Uterus (tissue), 4 donors: ENCODE measurements around the gene ZNF134. TPM values are rescaled to one million over a fixed set of nuclear protein-coding genes. Genes with fewer than 3 reads are reported as not detected.

Experiments
- DNase-seq, 2 donors: peaks; one replicate each; pipeline ENCODE4 v3.0.0-alpha.2; 2019 to 2020
- H3K27ac ChIP-seq, 2 donors: fragments of 200-600 bp; sonication (generic); 1 replicate in 1 of 2; 2 replicates in 1 of 2; pipeline ENCODE4 v1.5.1; 2016 to 2018
- H3K27me3 ChIP-seq, 2 donors: fragments of 200-600 bp; sonication (generic); one replicate each; pipeline ENCODE4 v1.5.1; 2018 to 2019; ENCODE audit warnings: control low read depth in 1 of 2
- H3K36me3 ChIP-seq, 2 donors: fragments of 200-600 bp; sonication (generic); one replicate each; pipeline ENCODE4 v1.5.1; 2019; ENCODE audit warnings: control low read depth in 1 of 2
- H3K4me1 ChIP-seq, 2 donors: fragments of 200-600 bp; sonication (generic); one replicate each; pipeline ENCODE4 v1.5.1; 2018 to 2019; ENCODE audit warnings: control low read depth in 1 of 2
- H3K4me3 ChIP-seq, 2 donors: fragments of 200-600 bp; sonication (generic); 1 replicate in 1 of 2; 2 replicates in 1 of 2; pipeline ENCODE4 v1.5.1; 2018 to 2019; ENCODE audit warnings: mild to moderate bottlenecking in 1 of 2
- H3K9me3 ChIP-seq, 2 donors: fragments of 200-600 bp; sonication (generic); one replicate each; pipeline ENCODE4 v1.5.1; 2019; ENCODE audit warnings: control low read depth in 1 of 2
- POLR2A ChIP-seq, 2 donors: fragments of 450-650 bp; IDR thresholded peaks; one replicate each; pipeline ENCODE4 v1.6.1; 2016; ENCODE audit warnings: antibody characterized with exemption in 2 of 2, mild to moderate bottlenecking in 1 of 2, moderate library complexity in 1 of 2
- intact Hi-C: fragments of 100-400 bp; cut with DNase I; formaldehyde crosslinking; loops from one replicate; pipeline ENCODE4 v1.15.1; 2023; ENCODE audit warnings: low total_unique reads
- total RNA-seq, 4 donors: library from RNA; depleted of rRNA in 3 of 4; stranded (reverse); fragments of >200 nt in 3 of 4; gene quantifications; one replicate each; pipeline versions ENCODE4 v1.1.0 to v1.2.4, GENCODE V29; 2014 to 2023
- TF ChIP-seq, protein P1 (sequence below), 4 experiments: fragments of 200-600 bp in 2 of 4; fragments of 450-650 bp in 2 of 4; sonication (generic) in 2 of 4; IDR thresholded peaks; one replicate each; pipeline ENCODE4 v1.5.1; 2016 to 2019; ENCODE audit warnings: antibody characterized with exemption in 4 of 4, mild to moderate bottlenecking in 2 of 4, moderate library complexity in 1 of 4
- donor health status: DM: yes; HTN: yes; CAD: no.

ZNF134 gene
- total RNA-seq: 10 to 100 TPM in 3 of 4 donors, 1 to 10 TPM in 1; 1.5 to 60.1 (median 16.5) TPM

DNA sequence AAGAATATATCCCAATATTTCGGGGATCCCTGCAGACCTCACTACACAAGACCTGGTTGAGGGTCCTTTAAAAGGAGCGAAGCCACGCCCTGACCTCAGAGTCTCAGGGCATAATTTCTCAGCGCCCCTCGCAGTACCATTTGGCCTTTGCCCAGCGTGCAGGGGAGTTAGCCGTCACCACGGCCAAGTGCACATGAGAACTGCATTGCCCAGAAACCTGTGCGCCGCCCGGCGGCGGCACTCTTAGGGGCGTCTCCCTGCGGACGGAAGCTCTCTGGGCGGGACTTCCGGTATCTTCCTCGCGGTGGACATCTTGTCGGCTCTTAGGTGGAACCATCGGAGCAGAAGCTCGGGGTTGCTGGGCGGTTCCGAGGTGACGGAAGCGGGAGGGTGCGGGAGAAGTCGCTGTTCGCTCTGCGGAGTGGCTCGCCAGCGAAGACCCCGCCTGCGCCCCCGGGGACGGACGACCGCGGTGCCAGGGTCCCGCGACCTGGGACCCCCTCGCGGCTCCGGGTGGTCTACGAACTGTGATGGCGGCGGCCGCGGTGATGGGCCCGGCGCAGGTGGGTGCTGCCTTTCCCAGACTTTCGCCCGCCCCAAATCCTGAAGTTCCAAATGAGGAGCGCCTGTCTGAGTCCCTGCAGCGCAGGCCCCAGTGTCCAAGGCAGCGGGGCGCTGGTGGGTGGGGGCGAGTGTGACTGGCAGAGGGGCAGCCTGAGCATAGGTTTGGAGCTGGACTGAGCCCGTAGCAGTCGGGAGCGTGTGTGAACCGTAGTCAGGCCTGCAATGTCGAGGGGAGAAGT lies at the start of gene ZNF134:
ZNF134 (plus strand) TSS at position 302 of the 803 bp plus-strand sequence. CDS start 5,227 bp downstream, outside the sequence.
- H3K4me3 ChIP-seq: peak within 1 kb of the TSS; percentile 92 to 96
- DNase-seq: peak; percentile 83 to 85
- H3K27me3 ChIP-seq: no peaks in the 10 kb centered on the region
- TF ChIP-seq, protein P1, sequence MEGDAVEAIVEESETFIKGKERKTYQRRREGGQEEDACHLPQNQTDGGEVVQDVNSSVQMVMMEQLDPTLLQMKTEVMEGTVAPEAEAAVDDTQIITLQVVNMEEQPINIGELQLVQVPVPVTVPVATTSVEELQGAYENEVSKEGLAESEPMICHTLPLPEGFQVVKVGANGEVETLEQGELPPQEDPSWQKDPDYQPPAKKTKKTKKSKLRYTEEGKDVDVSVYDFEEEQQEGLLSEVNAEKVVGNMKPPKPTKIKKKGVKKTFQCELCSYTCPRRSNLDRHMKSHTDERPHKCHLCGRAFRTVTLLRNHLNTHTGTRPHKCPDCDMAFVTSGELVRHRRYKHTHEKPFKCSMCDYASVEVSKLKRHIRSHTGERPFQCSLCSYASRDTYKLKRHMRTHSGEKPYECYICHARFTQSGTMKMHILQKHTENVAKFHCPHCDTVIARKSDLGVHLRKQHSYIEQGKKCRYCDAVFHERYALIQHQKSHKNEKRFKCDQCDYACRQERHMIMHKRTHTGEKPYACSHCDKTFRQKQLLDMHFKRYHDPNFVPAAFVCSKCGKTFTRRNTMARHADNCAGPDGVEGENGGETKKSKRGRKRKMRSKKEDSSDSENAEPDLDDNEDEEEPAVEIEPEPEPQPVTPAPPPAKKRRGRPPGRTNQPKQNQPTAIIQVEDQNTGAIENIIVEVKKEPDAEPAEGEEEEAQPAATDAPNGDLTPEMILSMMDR (IDR thresholded peaks at IDR 0.05): peak; percentile 7 to 29 (median 16)
- TF ChIP-seq POLR2A (IDR thresholded peaks at IDR 0.05): no peak
- H3K36me3 ChIP-seq: no peaks in the 10 kb centered on the region
- peak within 1 kb of the TSS; percentile 53 to 54 for H3K27ac ChIP-seq
- no peaks in the 10 kb centered on the region for H3K4me1 ChIP-seq
- intact Hi-C loops: no loop called here
- peaks cover 0 to 54% of the 10 kb centered on the region in 2 donors for H3K9me3 ChIP-seq

DNA sequence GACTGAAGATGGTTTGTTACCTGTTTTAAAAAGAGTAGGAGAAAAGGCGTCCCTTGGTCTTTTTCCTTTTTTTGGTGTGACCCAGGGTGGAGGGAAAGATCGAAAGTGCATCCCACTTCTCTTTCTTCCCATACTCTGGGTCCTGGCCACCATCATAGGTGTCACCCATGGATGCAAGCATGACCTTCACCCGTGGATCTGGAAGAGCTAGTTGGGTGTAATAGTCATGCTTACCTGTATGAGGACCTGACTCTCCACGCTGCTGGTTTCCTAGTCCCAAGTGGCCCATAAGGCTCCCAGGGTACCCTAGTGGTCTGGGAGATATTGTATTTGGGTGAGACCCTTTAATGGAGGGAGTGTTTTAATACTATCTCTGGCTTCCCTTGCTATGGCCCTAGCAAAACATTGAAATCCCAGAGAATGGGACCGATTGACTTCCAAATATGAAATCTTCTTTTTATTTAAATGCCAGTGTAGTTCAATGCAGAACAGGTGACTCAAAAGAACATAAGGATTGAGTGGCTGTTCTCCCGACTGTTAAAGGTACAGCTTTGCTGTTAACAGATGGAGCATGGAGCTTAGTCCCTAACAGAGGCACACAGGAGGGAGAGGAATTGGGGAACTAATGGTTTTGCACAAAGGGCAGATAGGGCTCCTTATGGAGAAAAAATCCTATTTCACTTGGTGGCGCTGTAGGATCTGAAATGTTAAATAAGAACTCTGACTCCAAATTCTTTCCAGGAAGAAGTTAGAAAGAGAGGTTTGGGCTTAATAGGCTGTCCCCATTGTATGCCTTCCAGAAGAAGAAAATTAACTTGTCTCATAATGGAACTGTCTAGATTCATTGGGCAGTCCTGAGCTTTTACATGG lies 47.4 kb upstream of the ZNF134 start:
- intact Hi-C loops: no loop called here
- Histone ChIP-seq H3K36me3 (no peaks in the 10 kb centered on the region), H3K9me3 (peaks cover 0 to 39% of the 10 kb centered on the region in 2 donors), H3K4me1 (no peaks in the 10 kb centered on the region), H3K27me3 (no peaks in the 10 kb centered on the region), H3K4me3 (no peak overlapping the region), H3K27ac (no peak overlapping the region)
- no peak for DNase-seq
- TF ChIP-seq POLR2A (IDR thresholded peaks at IDR 0.05): no peak
- TF ChIP-seq, protein P1 (IDR thresholded peaks at IDR 0.05): no peak

DNA sequence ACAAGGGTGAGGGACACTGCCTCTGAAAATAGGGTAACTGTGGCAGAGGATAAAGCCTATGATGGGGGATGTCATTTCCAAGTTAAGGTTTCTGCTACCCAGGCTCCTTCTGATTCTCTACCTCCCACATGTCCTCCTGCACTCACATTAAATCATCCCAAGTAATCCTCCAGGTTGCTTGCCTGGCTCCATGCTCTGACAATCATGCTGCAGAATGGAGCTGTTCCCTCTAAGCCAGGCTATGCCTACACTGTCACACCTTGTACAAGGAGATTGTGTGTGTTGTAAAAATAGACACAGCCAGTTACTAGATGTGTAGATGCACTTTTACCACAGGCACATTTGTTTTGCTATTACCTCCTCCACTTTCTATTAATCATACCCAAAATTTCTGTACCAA lies 43.3 kb upstream of the ZNF134 start:
- Histone ChIP-seq H3K4me1 (no peaks in the 10 kb centered on the region), H3K4me3 (no peak overlapping the region), H3K27ac (no peak overlapping the region), H3K27me3 (no peaks in the 10 kb centered on the region), H3K9me3 (peaks cover 0 to 68% of the 10 kb centered on the region in 2 donors), H3K36me3 (no peaks in the 10 kb centered on the region)
- no peak for DNase-seq
- TF ChIP-seq, protein P1 (IDR thresholded peaks at IDR 0.05): no peak
- TF ChIP-seq POLR2A (IDR thresholded peaks at IDR 0.05): no peak
- intact Hi-C loops: no loop called here

DNA sequence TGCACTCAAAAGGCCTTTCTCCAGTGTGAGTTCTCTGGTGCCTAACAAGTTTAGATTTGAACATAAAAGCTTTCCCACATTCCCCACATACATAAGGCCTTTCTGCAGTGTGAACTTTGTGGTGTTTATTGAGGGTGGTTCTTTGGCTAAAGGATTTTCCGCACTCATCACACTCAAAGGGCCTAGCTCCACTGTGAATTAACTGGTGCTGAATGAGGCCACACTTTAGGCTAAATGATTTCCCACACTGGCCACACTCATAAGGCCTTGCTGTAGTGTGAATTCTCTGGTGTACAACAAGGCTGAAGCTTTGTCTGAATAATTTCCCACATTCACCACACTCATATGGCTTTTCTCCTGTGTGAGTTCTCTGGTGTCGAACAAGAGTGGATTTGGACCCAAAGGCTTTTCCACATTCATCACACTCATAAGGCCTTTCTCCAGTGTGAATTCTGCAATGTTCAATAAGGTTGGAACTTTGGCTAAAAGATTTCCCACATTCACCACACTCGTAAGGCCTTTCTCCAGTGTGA lies 41.6 kb upstream of the ZNF134 start:
- Histone ChIP-seq H3K27ac (no peak overlapping the region), H3K36me3 (no peaks in the 10 kb centered on the region)

More for the DNA sequence above, 41.6 kb upstream of the ZNF134 start:
- TF ChIP-seq, protein P1 (IDR thresholded peaks at IDR 0.05): no peak
- no peak for TF ChIP-seq POLR2A (IDR thresholded peaks at IDR 0.05)
- no peaks in the 10 kb centered on the region for H3K27me3 ChIP-seq
- no peak for DNase-seq
- no peaks in the 10 kb centered on the region for H3K4me1 ChIP-seq
- H3K4me3 ChIP-seq: no peak overlapping the region
- intact Hi-C loops: no loop called here
- peaks cover 0 to 69% of the 10 kb centered on the region in 2 donors for H3K9me3 ChIP-seq
